Measurements from ENCODE around the gene NMUR1.
"Not testable (repeated sequence)": the region's sequence is repeated elsewhere in the genome, so short reads cannot be mapped to it uniquely, and the experiment has no call there.

The NMUR1 gene

GRCh38 chr2:231530099-231531011, at the start of gene NMUR1:
Gene NMUR1, minus strand, starts transcription at chr2:231530445. Its CDS starts 84 bp downstream, at chr2:231530361.
- DNase-seq, result peak; percentile 76 to 85

DNA sequence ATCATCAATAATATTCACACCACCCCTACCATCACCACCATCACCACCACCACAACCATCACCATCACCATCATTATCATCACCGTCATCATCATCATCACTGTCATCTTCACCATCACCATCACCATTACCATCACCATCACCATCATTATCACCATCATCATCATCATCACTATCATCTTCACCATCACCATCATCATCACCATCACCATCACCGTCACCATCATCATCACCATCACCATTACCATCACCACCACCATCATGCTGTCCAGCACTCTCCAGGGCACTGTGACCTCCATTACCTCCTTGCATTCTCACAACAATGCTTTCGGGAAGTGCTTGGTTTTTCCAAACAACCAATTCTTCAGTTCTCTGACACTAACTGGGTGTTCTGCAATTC, 49.3 kb upstream of the NMUR1 start:
- no peak for DNase-seq

GRCh38 chr2:231578655-231579054, 48.4 kb upstream of the NMUR1 start:
- DNase-seq, result not testable (repeated sequence)

DNA sequence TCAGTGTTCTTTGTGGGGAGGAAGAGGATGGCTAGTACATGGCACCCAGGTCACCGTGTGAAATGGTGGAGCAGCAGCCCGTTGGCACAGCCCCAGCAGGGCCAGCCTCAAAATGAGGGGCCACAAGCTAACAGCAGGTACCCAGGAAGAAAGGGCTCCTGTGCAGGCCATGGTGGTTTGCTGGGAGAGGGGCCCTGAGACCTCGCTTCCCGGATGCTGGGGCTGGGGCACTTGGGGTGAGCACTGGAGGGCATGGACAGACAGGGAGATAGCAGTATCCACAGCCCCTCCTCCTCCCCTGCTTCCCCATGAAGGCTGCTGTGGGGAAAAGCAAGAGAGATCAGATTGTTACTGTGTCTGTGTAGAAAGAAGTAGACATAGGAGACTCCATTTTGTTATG, 46.2 kb upstream of the NMUR1 start:
- no peak for DNase-seq

DNA sequence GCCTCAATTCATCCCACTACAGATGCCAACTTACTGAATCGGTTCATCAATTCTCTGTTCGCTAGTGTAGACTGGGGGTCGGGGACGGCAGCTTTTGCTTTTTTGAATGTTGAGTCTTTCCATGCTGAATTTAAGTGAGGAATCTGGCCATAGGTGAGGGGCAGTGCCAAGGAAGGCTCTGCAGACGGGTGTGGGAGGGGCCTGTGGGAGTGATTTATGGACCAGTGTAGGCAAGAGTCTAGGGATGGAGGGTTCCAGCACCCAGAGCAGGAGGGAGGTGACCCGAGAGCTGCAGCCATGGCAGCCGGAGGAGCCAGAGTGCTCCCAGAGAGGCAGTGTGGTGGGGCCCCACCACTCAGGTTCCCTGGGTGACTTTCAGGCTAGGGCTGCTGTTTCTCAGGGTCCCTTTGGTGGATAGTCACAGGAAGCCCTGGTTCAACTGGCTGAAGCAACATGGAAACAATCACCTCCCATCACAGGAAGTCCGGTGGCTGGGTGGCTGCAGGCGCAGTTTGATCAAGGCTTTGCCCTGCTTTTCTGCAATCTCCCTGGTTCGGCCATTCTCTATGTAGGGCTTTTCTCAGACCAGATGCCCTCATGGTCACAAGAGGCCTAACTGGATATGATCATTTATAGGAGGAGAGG, 45.5 kb upstream of the NMUR1 start:
- no peak for DNase-seq

- DNase-seq, result no peak
These were observed 43.6 kb upstream of the NMUR1 start for GRCh38 chr2:231573698-231574421.

DNA sequence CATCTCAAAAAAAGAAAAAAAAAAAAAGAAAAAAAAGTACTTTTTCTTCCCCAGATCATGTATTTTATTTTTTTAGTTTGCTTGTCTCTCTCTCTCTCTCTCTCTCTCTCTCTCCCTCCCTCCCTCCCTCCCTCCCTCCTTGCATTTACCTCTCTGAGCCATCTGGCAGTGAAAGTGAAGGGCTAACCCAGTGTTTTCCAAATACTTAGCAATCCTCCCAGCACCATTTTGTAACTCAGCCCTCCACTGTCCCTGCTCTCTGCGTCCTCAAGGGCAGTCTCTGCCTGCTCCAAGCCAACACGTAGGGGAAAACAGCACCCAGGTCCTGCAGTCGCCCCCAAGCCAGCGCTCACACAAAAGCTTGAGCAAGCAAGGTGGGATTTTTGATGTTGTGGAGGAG, 42.9 kb upstream of the NMUR1 start:
- DNase-seq, result no peak

- no peak for DNase-seq
These were observed 41.5 kb upstream of the NMUR1 start for GRCh38 chr2:231571661-231572191.

DNA sequence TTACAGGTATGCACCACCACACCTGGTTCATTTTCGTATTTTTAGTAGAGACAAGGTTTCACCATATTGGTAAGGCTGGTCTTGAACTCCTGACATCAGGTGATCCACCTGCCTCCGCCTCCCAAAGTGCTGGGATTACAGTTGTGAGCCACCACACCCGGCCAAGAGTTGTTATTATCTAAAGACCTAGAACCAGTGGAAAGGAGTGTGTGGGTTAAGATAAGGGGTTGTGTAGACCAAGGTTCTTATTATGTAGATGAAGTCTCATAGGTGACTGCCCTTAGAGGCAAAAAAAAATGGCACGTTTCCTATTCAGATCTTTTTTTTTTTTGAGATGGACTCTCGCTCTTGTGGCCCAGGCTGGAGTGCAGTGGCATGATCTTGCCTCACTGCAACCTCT, 40.7 kb upstream of the NMUR1 start:
- not testable (repeated sequence) for DNase-seq

- peak; percentile 30 to 35 for DNase-seq
These were observed 38.7 kb upstream of the NMUR1 start for GRCh38 chr2:231568785-231569435.

- no peak for DNase-seq
These were observed 38.0 kb upstream of the NMUR1 start for GRCh38 chr2:231568098-231568784.

- no peak for DNase-seq
These were observed 36.9 kb upstream of the NMUR1 start for GRCh38 chr2:231567159-231567558.

- no peak for DNase-seq
These were observed 35.8 kb upstream of the NMUR1 start for GRCh38 chr2:231565887-231566594.

DNA sequence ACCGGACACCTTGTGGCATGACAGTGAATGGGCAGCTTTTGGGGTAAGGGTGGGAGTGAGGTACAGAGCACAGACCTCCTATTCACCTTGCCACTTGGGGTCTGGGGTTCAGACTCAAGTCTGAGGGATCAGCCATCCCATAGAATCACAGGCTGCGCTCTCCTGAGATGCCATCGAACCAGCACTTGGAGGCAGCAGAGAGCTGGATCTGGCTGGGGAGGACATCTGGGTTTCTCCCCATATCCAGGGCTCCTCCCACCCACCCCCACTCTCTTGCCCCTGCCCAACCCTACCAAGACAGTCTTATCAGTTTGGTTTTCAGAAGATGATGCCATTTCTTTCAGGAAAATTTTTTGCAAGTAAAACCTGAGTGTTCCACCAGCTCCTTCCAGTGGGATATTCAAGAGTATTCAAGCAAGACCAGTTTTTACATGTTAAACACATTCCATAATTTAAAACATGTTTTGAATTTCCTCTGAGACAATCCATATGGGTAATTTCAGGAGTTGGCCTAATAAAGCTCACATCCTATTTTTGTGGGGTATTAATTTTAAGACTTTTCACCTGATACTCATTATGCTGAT, 33.2 kb upstream of the NMUR1 start:
- DNase-seq, result peak; percentile 51 to 71

GRCh38 chr2:231557571-231558217, 27.4 kb upstream of the NMUR1 start:
- DNase-seq, result peak; percentile 54 to 57

- DNase-seq, result no peak
These were observed 26.7 kb upstream of the NMUR1 start for GRCh38 chr2:231556981-231557380.

DNA sequence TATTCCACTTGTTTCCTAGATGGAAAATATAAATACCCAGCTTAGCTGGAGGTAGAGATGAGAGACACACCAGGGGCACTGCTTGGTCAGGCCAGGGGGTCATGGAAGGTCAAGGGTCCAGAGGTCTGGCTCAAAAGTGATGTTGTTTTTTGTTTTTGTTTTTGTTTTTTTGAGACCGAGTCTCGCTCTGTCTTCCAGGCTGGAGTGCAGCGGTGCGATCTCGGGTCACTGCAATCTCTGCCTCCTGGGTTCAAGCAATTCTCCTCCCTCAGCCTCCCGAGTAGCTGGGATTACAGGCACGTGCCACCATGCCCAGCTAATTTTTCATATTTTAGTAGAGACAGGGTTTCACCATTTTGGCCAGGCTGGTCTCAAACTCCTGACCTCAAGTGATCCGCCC, 26.3 kb upstream of the NMUR1 start:
- not testable (repeated sequence) for DNase-seq

DNA sequence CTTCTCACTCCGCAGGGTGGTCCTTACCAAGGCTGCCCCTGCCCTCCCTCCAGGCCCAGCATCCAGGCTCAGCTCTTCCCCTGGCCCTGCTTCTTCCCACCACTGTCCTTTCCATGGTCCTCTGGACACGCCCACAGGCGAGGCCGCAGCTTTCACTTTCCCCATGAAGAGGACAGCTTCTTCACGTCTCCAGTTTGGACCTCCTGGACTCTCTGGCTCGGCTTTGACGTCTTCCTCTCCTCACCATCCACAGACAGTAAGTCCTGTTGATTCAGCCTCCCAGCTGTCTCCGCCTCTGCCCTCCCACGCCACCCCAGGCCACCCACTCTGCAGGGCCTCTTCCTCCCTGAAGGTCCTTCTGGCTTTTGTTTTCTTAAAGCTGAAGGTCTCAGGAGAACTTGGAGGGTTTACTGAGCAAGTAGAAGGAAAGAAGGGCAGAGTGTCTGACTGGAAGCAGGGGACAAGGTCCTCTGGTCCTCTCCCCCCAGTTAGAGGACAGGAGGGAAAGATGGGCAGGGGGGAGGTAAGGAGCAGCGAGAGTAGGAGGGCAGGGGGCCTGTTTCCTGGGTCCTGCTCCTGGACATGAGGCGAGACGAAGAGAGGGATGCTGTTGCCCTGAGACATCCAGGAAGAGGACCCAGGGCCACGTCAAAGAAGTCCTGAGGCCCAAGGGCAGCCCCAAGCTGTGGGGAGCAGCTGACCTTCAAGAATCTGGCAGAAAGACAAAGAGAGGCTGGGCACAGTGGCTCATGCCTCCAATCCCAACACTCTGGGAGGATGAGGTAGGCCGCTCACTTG, 24.7 kb upstream of the NMUR1 start:
- DNase-seq, result no peak

DNA sequence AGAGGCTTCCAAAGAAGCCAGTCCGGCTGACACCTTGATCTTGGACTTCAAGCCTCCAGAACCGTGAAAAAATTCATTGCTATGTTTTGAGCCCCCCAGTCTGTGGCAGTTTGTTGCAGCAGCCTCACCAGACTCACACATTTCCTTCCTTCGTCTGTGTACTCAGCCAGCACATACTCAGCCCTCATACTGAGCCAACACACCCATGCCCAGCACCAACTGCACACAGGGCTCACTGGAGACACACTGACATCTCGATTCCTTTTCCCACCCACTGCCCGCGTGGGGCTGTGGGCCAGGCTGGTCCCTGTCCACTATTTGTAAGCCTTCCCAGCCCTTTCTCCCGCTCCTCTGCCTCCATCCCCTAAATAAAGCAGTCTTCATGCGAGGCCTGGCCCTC, 24.1 kb upstream of the NMUR1 start:
- no peak for DNase-seq

- no peak for DNase-seq
These were observed 22.5 kb upstream of the NMUR1 start for GRCh38 chr2:231552752-231553151.

Measured in activated T-cell treated with anti-CD3 and anti-CD28 coated beads, Interleukin-2, amount 50 U/mL, for 48 hours (primary cell).